ENCODE data around the gene SLC22A6. TPM values are rescaled to one million over a fixed set of nuclear protein-coding genes. Genes with fewer than 3 reads are reported as not detected.
"Not testable (repeated sequence)": the region's sequence is repeated elsewhere in the genome, so short reads cannot be mapped to it uniquely, and the experiment has no call there.

Gene SLC22A6
- total RNA-seq, 3 donors from 2014 or later = not detected

DNA sequence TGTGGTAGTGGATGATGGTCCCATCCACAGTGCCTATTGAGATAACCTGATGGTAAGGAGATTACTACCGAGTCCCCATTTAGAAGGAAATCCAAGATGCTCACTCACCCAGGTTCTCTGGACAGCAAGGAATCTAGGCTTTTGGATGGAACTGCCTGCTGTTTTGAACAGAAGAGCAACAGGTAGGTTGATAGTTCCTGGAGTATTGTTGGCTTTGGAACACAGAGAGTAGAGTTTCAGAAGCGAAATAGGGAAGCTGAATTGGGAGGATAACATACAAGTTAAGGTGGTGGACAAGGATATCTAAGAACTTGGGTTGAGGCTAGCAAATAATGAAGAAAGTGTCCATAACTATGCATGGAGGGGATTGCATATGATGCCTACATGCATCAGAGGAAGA lies 27.6 kb downstream of the SLC22A6 start:
- Histone ChIP-seq H3K36me3 (ENCODE audit: low read depth) (no peaks in the 10 kb centered on the region), H3K4me1 (ENCODE audit: low read depth) (no peaks in the 10 kb centered on the region), H3K4me3 (no peak overlapping the region), H3K9me3 (no peaks in the 10 kb centered on the region)
- no peak for ATAC-seq
- TF ChIP-seq, protein P1, sequence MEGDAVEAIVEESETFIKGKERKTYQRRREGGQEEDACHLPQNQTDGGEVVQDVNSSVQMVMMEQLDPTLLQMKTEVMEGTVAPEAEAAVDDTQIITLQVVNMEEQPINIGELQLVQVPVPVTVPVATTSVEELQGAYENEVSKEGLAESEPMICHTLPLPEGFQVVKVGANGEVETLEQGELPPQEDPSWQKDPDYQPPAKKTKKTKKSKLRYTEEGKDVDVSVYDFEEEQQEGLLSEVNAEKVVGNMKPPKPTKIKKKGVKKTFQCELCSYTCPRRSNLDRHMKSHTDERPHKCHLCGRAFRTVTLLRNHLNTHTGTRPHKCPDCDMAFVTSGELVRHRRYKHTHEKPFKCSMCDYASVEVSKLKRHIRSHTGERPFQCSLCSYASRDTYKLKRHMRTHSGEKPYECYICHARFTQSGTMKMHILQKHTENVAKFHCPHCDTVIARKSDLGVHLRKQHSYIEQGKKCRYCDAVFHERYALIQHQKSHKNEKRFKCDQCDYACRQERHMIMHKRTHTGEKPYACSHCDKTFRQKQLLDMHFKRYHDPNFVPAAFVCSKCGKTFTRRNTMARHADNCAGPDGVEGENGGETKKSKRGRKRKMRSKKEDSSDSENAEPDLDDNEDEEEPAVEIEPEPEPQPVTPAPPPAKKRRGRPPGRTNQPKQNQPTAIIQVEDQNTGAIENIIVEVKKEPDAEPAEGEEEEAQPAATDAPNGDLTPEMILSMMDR (IDR thresholded peaks at IDR 0.05) = no peak
- intact Hi-C loops (cut with DNase I, micrococcal nuclease) = no loop called here
- no peak for DNase-seq

DNA sequence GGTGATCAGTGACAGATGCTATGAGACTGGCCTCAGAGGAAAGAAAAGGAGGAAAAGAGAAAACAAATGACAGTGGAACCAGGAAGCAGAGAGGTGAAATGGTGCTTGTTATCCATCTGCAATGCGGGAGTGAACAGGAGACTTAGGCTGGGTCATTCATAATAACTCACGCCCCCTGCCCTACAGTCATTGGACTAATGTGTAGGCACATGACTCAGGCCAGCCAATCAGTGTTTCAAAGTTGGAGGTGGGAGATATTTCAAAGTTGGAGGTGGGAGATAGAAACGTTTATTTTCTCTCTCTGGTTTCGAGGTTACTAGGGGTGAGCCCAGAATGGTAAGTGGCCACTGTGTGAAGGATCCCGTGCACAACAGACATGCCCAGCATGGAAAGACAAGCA lies 30.3 kb downstream of the SLC22A6 start:
- DNase-seq (no peak), ATAC-seq (no peak)
- TF ChIP-seq, protein P1 (IDR thresholded peaks at IDR 0.05) = no peak
- no peaks in the 10 kb centered on the region for H3K9me3 ChIP-seq
- intact Hi-C loops (cut with DNase I, micrococcal nuclease) = no loop called here
- H3K4me3 ChIP-seq = no peak overlapping the region
- H3K4me1 ChIP-seq (ENCODE audit: low read depth) = no peaks in the 10 kb centered on the region
- no peaks in the 10 kb centered on the region for H3K36me3 ChIP-seq (ENCODE audit: low read depth)

DNA sequence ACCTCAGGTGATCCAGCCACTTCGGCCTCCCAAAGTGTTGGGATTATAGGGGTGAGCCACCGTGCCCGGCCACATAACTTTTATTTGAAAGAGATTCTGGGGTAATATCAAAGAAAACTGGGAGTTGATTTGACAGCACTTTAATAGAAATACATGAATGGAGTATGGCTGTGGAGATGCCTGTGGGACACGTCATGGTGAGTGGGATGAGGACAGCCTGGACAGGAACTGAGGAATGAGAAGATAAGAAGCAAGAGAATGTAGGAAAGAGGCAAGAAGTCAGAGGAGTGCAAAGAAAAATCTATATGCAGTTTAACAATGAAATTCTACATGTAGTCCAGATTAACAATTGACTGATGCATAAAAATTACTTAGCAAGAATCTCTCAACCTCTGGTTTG lies 31.0 kb downstream of the SLC22A6 start:
- DNase-seq = no peak
- H3K4me3 ChIP-seq = no peak overlapping the region
- TF ChIP-seq, protein P1 (IDR thresholded peaks at IDR 0.05) = no peak
- no peaks in the 10 kb centered on the region for H3K36me3 ChIP-seq (ENCODE audit: low read depth)
- ATAC-seq = no peak
- H3K9me3 ChIP-seq = no peaks in the 10 kb centered on the region
- intact Hi-C loops (cut with DNase I, micrococcal nuclease) = no loop called here
- no peaks in the 10 kb centered on the region for H3K4me1 ChIP-seq (ENCODE audit: low read depth)

DNA sequence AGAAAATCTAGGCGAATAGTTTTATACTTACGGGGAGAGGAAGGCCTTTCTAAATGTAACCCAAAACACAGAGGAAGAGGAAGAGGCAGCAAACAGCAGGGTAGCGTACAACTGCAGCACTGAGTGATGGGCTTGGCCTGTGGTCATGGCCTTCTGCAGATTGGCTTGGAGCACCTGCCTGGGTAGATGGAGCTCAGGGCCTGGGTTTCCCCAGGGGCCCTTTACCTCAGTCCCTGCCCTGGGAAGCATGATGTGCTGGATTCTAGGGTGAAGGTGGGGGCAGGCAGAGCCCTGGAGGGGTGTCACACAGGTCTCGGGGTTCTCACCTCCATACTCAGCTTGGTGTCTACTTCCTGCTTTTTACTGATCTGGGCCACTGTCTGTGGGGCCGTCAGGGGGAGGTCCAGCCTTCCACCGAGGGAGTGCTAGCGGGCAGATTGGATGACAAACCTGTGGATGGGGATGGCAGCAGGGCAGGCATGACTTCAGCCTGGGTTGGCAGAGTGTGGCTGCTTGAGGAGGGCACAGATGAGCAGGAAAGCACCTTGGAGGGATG lies 35.9 kb downstream of the SLC22A6 start:
- DNase-seq = no peak
- ATAC-seq = no peak
- intact Hi-C loops (cut with DNase I, micrococcal nuclease) = no loop called here
- no peaks in the 10 kb centered on the region for H3K9me3 ChIP-seq
- TF ChIP-seq, protein P1 (IDR thresholded peaks at IDR 0.05) = no peak
- H3K4me1 ChIP-seq (ENCODE audit: low read depth) = no peaks in the 10 kb centered on the region
- no peaks in the 10 kb centered on the region for H3K36me3 ChIP-seq (ENCODE audit: low read depth)
- no peak overlapping the region for H3K4me3 ChIP-seq

DNA sequence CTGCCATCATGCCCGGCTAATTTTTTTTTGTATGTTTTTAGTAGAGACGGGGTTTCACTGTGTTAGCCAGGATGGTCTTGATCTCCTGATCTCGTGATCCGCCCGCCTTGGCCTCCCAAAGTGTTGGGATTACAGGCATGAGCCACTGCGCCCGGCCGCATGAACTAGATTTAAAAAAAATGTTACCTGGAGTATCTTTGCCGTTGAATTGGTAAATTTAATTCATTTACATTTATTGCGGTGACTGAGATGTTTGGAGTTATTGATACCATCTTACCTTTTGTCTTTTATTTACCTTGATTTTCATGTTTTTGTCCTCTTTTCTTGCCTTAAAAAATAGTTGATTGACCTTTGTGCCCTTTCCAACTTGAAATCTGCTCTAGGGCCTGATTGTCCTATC lies 39.2 kb downstream of the SLC22A6 start:
- H3K4me3 ChIP-seq; ATAC-seq; H3K9me3 ChIP-seq; H3K4me1 ChIP-seq (ENCODE audit: low read depth); H3K36me3 ChIP-seq (ENCODE audit: low read depth); DNase-seq; intact Hi-C loops (cut with DNase I, micrococcal nuclease): not testable (repeated sequence)

DNA sequence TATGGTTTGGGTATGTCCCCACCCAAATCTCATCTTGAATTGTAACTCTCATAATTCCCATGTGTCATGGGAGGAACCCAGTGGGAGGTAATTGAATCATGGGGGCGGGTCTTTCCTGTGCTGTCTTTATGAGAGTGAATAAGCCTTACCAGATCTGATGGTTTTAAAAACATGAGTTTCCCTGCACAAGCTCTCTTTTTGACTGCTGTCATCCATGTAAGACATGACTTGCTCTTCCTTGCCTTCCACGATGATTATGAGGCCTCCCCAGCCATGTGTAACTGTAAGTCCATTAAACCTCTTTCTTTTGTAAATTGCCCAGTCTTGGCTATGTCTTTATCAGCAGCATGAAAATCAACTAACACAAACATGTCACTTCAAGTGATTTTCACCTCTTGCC lies 47.2 kb downstream of the SLC22A6 start:
- H3K4me1 ChIP-seq (ENCODE audit: low read depth); H3K4me3 ChIP-seq; ATAC-seq; DNase-seq; intact Hi-C loops (cut with DNase I, micrococcal nuclease); H3K36me3 ChIP-seq (ENCODE audit: low read depth); H3K9me3 ChIP-seq: not testable (repeated sequence)

DNA sequence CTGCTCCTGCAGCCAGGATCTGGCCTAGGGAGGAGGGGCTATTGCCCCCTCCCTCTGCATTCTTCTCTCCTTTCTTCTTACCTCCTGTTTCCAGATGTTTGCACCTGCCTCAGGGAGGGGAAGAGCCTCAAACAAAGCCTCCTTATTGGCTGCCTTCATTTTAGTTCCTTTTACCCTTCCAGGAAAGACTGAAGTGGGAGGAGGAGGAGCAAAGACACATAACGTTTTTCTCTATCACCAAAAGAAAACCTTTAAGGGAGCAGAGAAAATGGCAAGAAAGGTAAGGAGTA lies 50.3 kb downstream of the SLC22A6 start:
- Histone ChIP-seq H3K4me3 (no peak overlapping the region), H3K4me1 (ENCODE audit: low read depth) (no peaks in the 10 kb centered on the region), H3K9me3 (no peaks in the 10 kb centered on the region), H3K36me3 (ENCODE audit: low read depth) (no peaks in the 10 kb centered on the region)
- intact Hi-C loops (cut with DNase I, micrococcal nuclease) = no loop called here
- ATAC-seq (no peak), DNase-seq (no peak)
- TF ChIP-seq, protein P1 (IDR thresholded peaks at IDR 0.05) = no peak

Measured in mucosa of descending colon (tissue), 3 donors.